Left renal cortex interstitium (tissue), 4 donors: Measurements from ENCODE around the gene MIB1. TPM values are rescaled to one million over a fixed set of nuclear protein-coding genes. Genes with fewer than 3 reads are reported as not detected.
"Not testable (repeated sequence)": the region's sequence is repeated elsewhere in the genome, so short reads cannot be mapped to it uniquely, and the experiment has no call there.

Source experiments
- DNase-seq, 4 donors: peaks; one replicate each; pipeline ENCODE4 v3.0.0-alpha.2; 2013; ENCODE audit warnings: low read depth in 4 of 4, low spot score in 2 of 4, missing footprints in 1 of 4
- polyA plus RNA-seq, 4 donors: library from polyadenylated mRNA; unstranded; fragments of 120-200 nt; gene quantifications; one replicate each; pipeline ENCODE4 v1.2.1, GENCODE V29; 2013; ENCODE audit not compliant: insufficient read length in 4 of 4

Gene MIB1
- polyA plus RNA-seq = 10 to 100 TPM; 58.0 to 71.0 (median 63.7) TPM

GRCh38 chr18:21740538-21741311 lies at the start of gene MIB1:
Gene MIB1, plus strand, starts transcription at chr18:21740792. Its CDS starts 792 bp downstream, at chr18:21741584.
- peak; percentile 95 to 99 (median 98) for DNase-seq

DNA sequence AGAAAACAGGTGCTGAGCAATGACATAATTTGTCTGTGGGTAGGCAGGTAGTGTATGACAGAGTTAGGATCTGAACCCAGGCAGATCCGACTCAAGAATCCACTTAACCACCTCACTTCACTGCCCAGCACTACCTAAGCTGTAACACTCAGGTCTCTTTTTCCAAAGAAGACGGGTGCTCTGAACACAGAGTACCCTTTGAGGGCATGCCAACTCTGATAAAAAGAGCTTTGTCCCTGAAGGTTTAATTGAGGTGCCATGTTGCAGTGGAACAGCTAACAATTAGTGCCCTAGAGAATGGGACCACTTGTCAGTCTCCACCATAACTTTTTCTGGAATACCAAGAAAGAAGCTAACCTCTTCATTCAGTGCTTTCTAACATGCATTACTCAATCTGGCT lies 47.3 kb upstream of the MIB1 start:
- no peak for DNase-seq

DNA sequence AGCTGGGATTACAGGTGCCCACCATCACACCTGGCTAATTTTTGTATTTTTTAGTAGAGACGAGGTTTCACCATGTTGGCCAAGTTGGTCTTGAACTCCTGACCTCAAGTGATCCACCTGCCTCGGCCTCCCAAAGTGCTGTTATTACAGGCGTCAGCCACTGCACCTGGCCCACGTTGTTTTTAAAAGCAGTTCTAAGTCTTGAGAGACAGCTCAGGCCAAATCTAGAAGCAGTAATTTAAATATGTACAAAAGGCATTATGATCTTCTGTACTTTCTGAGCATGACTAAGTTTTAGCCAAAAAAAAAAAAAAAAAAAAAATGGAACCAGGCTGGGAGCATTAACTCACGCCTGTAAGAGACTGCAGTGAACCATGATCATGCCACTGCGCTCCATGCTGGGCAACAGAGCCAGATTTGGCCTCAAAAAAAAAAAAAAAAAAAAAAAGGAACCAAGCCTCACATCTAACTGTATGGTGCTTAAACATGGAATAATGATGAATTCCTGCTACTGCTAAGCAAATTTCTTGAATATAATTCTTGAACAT lies 40.0 kb upstream of the MIB1 start:
- no peak for DNase-seq

DNA sequence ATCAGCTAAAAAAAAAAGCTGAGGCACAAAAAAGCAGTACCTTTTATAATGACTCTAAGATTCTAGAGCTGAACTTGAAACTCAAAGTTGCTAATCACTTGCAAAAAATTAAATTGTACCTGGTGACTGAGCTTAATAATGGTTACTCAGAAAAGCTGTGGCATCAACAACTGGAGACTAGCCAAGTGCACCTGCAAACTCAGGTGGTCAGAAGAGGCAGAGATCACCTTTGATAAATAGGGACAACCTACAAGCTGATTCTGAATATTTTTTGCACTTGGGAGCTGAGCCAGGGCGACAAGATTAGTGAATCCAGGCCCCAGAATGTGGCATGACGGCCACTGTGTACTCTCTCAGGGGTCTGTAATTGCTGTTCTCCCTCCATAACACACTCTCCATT lies 39.0 kb upstream of the MIB1 start:
- no peak for DNase-seq

- DNase-seq = no peak
Observed at GRCh38 chr18:21702602-21703001, 38.0 kb upstream of the MIB1 start.

DNA sequence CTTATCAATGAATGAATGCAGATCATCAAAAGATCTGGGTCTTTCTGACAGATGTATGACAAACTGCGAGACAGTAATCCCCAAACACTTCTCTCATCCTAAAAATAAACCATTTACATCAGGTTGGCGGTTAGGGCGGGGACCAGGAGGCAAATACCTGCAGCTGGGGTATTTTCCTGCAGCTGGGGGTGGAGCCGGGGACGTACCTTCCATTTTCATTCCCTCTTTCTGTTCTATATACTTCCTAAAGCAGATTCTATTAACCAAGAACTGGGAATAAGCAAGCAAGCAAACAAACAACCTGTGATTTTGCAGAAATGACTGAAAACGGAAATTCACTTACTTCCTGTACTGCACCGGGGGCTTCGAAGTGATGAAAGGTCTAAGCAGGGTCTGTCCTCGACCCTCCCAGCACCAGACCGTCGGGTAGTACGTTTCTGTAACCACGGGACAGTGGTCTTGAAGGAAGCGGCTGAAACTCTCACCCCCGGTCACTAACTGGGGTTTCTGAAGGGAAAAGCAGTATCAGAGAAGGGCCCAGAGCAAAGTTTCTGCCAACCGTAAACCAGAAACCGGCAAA lies 37.3 kb upstream of the MIB1 start:
- peak in 1 of 4 donors; percentile 34 for DNase-seq

- DNase-seq = peak; percentile 37 to 88 (median 70)
Observed at GRCh38 chr18:21704603-21705364, 35.8 kb upstream of the MIB1 start, which contains the start of gene ABHD3. Gene ABHD3, minus strand, starts transcription at chr18:21704774. Its CDS starts 109 bp downstream, at chr18:21704665.

GRCh38 chr18:21706386-21706865 lies 34.2 kb upstream of the MIB1 start:
- no peak for DNase-seq

DNA sequence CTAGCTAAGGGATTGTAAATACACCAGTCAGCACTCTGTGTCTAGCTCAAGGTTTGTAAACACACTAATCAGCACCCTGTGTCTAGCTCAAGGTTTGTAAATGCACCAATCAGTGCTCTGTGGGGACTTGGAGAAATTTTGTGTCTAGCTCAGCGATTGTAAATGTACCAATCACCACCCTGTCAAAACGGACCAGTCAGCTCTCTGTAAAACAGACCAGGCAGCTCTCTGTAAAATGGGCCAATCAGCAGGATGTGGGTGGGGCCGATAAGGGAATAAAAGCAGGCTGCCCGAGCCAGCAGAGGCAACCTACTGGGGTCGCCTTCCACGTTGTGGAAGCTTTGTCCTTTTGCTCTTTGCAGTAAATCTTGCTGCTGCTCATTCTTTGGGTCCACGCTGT lies 33.5 kb upstream of the MIB1 start:
- DNase-seq = not testable (repeated sequence)

DNA sequence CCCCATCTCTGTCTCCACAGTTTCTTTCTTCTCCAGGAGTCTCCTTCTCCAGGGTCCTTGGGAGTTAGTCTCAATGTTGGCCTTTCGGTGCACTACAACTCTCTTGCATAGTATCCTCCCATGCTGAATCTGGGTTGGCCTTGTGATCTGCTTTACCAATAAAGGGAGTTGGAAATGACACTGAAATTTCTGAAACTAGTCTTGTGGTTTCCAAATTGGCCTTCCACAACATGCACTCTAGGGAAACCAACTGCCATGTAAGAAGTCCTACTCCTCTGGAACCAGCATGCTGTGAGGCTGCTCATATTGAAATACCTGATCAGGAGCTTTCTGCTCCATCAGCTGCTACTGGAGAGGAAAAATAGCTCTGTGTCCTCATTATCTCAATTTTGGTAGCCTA lies 26.1 kb upstream of the MIB1 start:
- DNase-seq = no peak

DNA sequence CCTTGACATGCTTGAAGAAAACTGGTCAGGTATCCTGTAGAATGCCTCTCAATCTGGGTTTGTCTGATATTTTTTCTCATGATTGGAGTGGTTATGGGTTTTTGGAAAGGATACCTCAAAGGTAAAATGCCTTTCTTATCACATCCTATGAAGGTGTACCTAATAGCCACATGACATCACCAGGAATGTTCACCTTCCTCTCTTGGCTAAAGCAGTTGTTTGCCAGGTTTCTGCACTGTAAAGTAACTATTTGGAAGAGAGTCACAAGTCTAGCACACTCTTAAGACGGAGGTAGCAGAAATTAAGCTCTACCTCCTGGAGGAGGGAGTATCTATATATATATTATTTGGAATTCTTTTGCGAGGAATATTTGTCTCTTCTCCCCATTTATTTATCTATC lies 17.9 kb upstream of the MIB1 start:
- no peak for DNase-seq

DNA sequence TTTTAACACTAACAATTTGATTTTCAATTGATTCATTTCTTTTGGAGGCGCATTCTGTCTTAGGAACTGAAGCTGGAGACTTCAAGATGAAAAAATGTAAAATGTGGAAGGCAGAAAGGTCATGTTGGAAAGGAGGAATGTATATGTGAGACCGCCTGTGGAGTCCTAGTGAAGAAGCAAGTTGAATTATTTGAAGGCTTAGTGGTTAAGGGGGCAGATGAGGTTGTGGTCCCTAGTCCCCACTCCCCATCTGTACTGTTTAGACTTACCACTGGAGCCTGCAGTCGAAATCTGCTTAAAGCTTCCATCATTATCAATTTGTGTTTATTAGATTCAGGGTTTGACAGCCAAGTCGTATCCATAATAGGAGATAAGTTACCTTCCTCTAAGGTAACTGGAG lies 15.4 kb upstream of the MIB1 start:
- no peak for DNase-seq

- DNase-seq = no peak
Observed at GRCh38 chr18:21727702-21728101, 12.9 kb upstream of the MIB1 start.

- no peak for DNase-seq
Observed at GRCh38 chr18:21733011-21733410, 7.6 kb upstream of the MIB1 start.

- no peak for DNase-seq
Observed at GRCh38 chr18:21735452-21736015, 5.1 kb upstream of the MIB1 start.

- not testable (repeated sequence) for DNase-seq
Observed at GRCh38 chr18:21736926-21737325, 3.7 kb upstream of the MIB1 start.

DNA sequence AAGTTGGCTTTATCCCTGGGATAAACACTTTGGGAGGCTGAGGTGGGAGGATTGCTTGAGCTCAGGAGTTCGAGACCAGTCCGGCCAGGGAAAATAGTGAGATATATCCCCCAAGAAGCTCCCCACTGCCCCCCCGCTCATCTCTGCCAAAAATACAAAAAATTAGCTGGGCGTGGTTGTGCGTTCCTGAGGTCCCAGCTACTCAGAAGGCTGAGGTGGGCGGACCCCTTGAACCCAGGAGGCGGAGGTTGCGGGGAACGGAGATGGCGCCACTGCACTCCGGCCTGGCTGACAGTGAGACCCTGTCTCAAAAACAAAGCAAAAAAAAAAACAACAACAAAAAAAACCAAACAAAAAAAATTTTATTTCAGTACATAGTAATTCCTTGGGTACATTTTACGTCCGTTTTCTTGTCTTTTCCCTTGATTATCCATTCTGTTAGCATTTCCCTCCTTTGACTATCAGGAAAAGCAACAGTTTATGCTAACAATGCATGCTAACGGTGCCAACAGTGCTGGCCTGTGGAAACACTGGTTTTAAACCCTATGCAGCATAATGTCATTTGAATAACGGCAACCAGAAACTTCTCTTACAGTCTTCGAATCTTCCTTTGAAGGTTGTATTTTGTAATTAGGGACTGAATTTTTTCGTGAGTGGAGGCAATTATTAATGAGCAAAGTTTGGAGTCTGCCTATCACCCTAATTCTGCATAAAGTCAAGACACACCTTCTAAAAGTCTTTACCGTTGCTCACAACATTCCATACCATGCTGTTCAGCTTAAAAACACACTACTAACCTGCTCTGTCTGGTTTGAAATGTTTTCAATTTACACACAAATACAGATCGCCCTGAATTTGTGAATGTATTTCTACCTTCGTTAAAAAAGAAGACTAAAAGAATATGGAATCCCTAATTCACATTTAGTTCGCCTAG lies 721 bp upstream of the MIB1 start:
- DNase-seq = no peak

GRCh38 chr18:21741312-21741561 lies 645 bp downstream of the MIB1 start:
- DNase-seq = no peak

- DNase-seq = peak in 3 of 4 donors; percentile 25 to 47 (median 35)
Observed at GRCh38 chr18:21741562-21742314, 1.1 kb downstream of the MIB1 start.
